ENCODE measurements around the gene AJAP1. TPM values are rescaled to one million over a fixed set of nuclear protein-coding genes. Genes with fewer than 3 reads are reported as not detected.

The AJAP1 gene
- total RNA-seq, 2 donors from 2014 or later: 0.04 to 0.08 TPM

DNA sequence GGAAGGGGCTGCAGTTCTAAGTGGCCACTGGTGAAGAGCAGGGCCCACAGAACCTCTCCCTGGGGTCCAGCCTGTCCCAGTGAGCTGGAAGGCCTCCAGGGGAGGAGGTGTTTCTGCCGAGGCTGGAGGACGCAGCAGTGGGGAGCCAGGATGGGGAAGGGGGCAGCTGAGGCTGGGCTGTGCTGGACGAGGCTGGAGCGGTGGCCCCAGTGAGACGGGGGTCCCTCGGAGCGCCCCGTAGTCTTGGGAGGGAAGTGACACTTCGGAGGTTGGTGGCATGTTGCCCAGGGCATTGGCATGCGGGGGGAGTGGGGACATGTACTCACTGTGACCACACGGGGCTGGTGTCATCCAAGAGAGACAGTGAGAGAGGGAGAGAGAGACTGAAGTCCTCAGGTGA, 33.5 kb downstream of the AJAP1 start:
- no peaks in the 10 kb centered on the region for H3K9me3 ChIP-seq
- H3K36me3 ChIP-seq: no peaks in the 10 kb centered on the region
- H3K27me3 ChIP-seq: no peaks in the 10 kb centered on the region
- no peak overlapping the region for H3K4me3 ChIP-seq
- TF ChIP-seq CTCF (IDR thresholded peaks at IDR 0.05): no peak
- no peaks in the 10 kb centered on the region for H3K4me1 ChIP-seq
- DNase-seq (ENCODE audit: low spot score): no peak
- no peak overlapping the region for H3K27ac ChIP-seq

DNA sequence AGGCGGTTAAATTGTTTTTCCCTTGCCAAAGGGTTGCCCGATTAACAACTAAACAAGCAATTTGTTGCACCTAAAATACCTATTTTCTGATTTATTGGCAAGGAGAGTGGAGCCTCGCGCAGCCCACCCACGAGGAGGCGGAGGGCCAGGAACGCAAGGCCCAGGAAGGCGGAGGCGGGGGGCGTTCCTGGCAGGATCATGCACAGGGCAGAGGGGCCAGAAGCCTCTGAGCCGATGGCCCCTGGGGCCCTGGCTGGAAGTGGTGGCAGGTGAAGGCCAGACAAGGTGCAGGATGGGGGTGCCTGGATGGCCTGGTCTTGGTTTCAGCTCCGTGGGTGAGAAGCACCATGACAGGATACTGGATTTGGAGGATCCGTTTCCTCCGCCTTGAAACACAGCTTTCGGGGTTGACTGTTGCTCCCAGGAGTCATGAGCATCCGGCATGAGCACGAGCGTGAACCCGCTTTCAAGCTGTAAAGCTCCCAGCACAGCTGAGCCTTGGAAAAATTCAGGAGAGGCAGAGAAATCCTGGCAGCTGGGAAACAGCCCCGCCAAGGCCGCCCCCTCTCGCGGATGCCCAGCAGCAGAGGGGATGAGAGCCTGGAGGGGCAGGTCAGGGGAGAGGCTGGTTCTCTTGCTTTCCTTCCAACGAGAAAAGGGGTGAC, 35.0 kb downstream of the AJAP1 start:
- Histone ChIP-seq H3K9me3 (no peaks in the 10 kb centered on the region), H3K4me1 (no peaks in the 10 kb centered on the region), H3K4me3 (no peak overlapping the region), H3K36me3 (no peaks in the 10 kb centered on the region), H3K27me3 (no peaks in the 10 kb centered on the region), H3K27ac (no peak overlapping the region)
- no peak for DNase-seq (ENCODE audit: low spot score)
- no peak for TF ChIP-seq CTCF (IDR thresholded peaks at IDR 0.05)

GRCh38 chr1:4689941-4690635, 35.7 kb downstream of the AJAP1 start:
- TF ChIP-seq CTCF (IDR thresholded peaks at IDR 0.05): no peak
- Histone ChIP-seq H3K9me3 (no peaks in the 10 kb centered on the region), H3K4me1 (no peaks in the 10 kb centered on the region), H3K4me3 (no peak overlapping the region), H3K27me3 (no peaks in the 10 kb centered on the region), H3K27ac (no peak overlapping the region), H3K36me3 (no peaks in the 10 kb centered on the region)
- DNase-seq (ENCODE audit: low spot score): no peak

DNA sequence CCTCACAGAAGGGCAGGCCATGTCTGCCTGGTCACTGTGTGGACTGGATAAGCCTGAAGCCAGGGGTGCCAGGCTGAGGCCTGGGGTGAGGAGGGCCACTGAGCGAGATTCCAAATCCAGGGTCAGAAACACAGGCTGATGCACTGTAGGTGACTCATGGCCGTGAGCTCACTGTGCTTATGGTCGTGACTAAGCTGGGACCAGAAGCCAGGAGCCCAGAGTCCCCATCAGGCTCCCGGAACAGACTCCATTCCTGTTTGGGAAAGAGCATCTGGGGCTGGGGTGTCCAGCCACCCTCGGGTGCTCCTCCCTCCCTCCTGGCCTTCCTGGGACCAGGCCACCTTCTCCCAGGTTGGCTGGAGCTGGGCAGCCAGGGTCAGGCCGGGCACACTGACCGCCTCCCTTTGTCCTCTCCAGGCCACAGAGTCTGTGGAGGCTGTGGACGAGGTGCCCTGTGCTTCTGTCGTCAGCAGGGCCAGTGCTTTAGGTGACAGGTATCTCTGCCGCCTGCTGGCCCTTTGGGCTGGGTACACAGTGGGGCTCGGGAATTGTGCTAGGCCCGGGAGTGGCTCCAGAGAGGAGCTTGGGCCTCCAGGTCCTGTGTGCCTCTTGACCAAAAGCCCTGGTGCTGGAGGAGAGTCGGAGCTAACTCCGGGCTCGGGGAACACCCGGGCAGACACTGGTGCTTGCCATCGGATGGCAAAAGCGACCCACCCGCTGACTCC, 36.7 kb downstream of the AJAP1 start:
- H3K27ac ChIP-seq: no peak overlapping the region
- no peak for TF ChIP-seq CTCF (IDR thresholded peaks at IDR 0.05)
- DNase-seq (ENCODE audit: low spot score): no peak
- H3K36me3 ChIP-seq: no peaks in the 10 kb centered on the region
- H3K9me3 ChIP-seq: no peaks in the 10 kb centered on the region
- no peak overlapping the region for H3K4me3 ChIP-seq
- no peaks in the 10 kb centered on the region for H3K4me1 ChIP-seq
- no peaks in the 10 kb centered on the region for H3K27me3 ChIP-seq

GRCh38 chr1:4691766-4692405, 37.5 kb downstream of the AJAP1 start:
- no peaks in the 10 kb centered on the region for H3K27me3 ChIP-seq
- no peak overlapping the region for H3K27ac ChIP-seq
- H3K4me3 ChIP-seq: no peak overlapping the region
- no peaks in the 10 kb centered on the region for H3K36me3 ChIP-seq
- H3K9me3 ChIP-seq: no peaks in the 10 kb centered on the region
- TF ChIP-seq CTCF (IDR thresholded peaks at IDR 0.05): no peak
- no peaks in the 10 kb centered on the region for H3K4me1 ChIP-seq
- DNase-seq (ENCODE audit: low spot score): no peak
